HG03558 (cell line): ENCODE results near the gene MRC1.

Source experiments
- ATAC-seq: cut with Tn5 transposase; IDR thresholded peaks from one replicate; pipeline ENCODE4 v1.9.1; 2021; ENCODE audit warnings: moderate number of reproducible peaks; ENCODE audit not compliant: unreplicated experiment; ENCODE audit errors: extremely low read depth

MRC1 gene

GRCh38 chr10:17836942-17837341, 27.8 kb downstream of the MRC1 start:
- ATAC-seq, result no peak

- ATAC-seq, result no peak
Observed at GRCh38 chr10:17838080-17838648, 29.0 kb downstream of the MRC1 start.

GRCh38 chr10:17841050-17841449, 31.9 kb downstream of the MRC1 start:
- ATAC-seq, result no peak

- ATAC-seq, result no peak
Observed at GRCh38 chr10:17842641-17843040, 33.5 kb downstream of the MRC1 start.

GRCh38 chr10:17847585-17848296, 38.6 kb downstream of the MRC1 start:
- ATAC-seq, result no peak

GRCh38 chr10:17848646-17849045, 39.5 kb downstream of the MRC1 start:
- ATAC-seq, result no peak

- ATAC-seq, result no peak
Observed at GRCh38 chr10:17850501-17850900, 41.4 kb downstream of the MRC1 start.

GRCh38 chr10:17851611-17852010, 42.5 kb downstream of the MRC1 start:
- no peak for ATAC-seq

GRCh38 chr10:17854044-17854652, 45.0 kb downstream of the MRC1 start:
- ATAC-seq, result no peak

GRCh38 chr10:17857040-17857439, 47.9 kb downstream of the MRC1 start:
- ATAC-seq, result no peak

- ATAC-seq, result no peak
Observed at GRCh38 chr10:17859492-17860156, 50.5 kb downstream of the MRC1 start.

GRCh38 chr10:17861760-17862159, 52.6 kb downstream of the MRC1 start:
- no peak for ATAC-seq

GRCh38 chr10:17865351-17865750, 56.2 kb downstream of the MRC1 start:
- no peak for ATAC-seq

- no peak for ATAC-seq
Observed at GRCh38 chr10:17866346-17866745, 57.2 kb downstream of the MRC1 start.

- ATAC-seq, result no peak
Observed at GRCh38 chr10:17867056-17867455, 57.9 kb downstream of the MRC1 start.

- no peak for ATAC-seq
Observed at GRCh38 chr10:17871036-17871435, 61.9 kb downstream of the MRC1 start.

GRCh38 chr10:17872191-17873091, 63.3 kb downstream of the MRC1 start:
- no peak for ATAC-seq

GRCh38 chr10:17873946-17874345, 64.8 kb downstream of the MRC1 start:
- ATAC-seq, result no peak

GRCh38 chr10:17877121-17877520, 68.0 kb downstream of the MRC1 start:
- no peak for ATAC-seq

GRCh38 chr10:17878896-17879295, 69.7 kb downstream of the MRC1 start:
- no peak for ATAC-seq
